Measurements from ENCODE around the gene PPP1R16B.

DNA sequence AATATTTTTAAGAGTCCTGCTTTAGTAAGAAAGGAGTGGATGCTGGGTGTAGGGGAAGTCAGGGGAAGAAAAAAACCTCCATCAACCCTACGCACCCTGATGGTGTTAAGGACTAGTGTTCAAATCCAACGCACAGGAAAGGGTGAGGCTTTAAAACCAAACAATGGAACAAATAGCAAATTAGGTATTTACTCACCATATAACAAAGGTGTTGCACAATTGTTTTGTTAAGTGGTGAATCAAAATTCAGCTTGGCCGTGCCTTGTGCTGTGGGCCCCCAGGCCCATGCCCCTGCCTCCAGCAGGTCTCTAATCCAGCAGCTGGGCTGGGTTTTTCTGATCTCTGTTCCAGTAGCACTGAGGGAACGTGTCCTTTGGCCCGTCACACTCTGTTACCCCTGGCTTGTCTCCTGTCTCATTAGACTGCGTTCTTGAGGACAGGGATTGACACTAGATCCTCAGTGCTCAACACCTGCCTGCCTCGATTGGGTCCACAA, 132.5 kb downstream of the PPP1R16B start:
- TF ChIP-seq POLR2A (IDR thresholded peaks at IDR 0.05; ENCODE audit: low read length), result no peak
- no peak for TF ChIP-seq GATA1 (IDR thresholded peaks at IDR 0.05; ENCODE audit: low read depth, low read length)
